Measurements from ENCODE around the gene TRMT13. TPM values are rescaled to one million over a fixed set of nuclear protein-coding genes. Genes with fewer than 3 reads are reported as not detected.

Gene TRMT13
- total and polyA plus RNA-seq, 2 donors (not counting 3 experiments of a cell fraction or from before 2014, with no cell fraction given): 2.9 to 14.1 TPM

DNA sequence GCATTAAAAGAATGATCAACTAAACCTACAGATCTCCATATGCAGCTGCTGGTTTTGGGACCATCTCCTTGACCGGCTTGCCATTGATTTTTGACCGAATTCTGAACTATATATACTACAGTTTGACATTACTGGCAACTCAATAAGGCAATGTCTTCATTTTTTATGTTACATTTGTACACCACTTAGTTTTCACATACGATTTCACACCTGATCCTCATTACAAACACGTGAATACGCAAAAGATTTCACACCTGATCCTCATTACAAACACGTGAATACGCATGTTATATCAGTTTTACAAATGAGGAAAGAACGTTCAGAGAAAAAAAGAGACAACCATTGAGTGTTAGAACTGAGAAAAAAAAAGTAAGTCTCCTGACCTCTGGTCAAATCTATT lies 1.3 kb upstream of the TRMT13 start:
- no TSS peak for BruUV-seq (replicated peaks)
- TF ChIP-seq, protein P1, sequence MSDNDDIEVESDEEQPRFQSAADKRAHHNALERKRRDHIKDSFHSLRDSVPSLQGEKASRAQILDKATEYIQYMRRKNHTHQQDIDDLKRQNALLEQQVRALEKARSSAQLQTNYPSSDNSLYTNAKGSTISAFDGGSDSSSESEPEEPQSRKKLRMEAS (IDR thresholded peaks at IDR 0.05; ENCODE audit: insufficient read depth, insufficient read length): no peak
- TF ChIP-seq EZH2 (IDR thresholded peaks at IDR 0.05; ENCODE audit: borderline replicate concordance, low read depth, low read length, severe bottlenecking): no peak
- TF ChIP-seq, protein P2, sequence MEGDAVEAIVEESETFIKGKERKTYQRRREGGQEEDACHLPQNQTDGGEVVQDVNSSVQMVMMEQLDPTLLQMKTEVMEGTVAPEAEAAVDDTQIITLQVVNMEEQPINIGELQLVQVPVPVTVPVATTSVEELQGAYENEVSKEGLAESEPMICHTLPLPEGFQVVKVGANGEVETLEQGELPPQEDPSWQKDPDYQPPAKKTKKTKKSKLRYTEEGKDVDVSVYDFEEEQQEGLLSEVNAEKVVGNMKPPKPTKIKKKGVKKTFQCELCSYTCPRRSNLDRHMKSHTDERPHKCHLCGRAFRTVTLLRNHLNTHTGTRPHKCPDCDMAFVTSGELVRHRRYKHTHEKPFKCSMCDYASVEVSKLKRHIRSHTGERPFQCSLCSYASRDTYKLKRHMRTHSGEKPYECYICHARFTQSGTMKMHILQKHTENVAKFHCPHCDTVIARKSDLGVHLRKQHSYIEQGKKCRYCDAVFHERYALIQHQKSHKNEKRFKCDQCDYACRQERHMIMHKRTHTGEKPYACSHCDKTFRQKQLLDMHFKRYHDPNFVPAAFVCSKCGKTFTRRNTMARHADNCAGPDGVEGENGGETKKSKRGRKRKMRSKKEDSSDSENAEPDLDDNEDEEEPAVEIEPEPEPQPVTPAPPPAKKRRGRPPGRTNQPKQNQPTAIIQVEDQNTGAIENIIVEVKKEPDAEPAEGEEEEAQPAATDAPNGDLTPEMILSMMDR (IDR thresholded peaks at IDR 0.05; ENCODE audit: extremely low read depth in 1 of 2, insufficient read depth in 1 of 2, low read depth in 1 of 2, low read length in 2 of 2): no peak
- no peak for TF ChIP-seq FOS (IDR thresholded peaks at IDR 0.05; ENCODE audit: borderline replicate concordance, insufficient read depth, low read length)
- DNase-seq (ENCODE audit: low read depth, low spot score) (no peak), FAIRE-seq (peak; percentile 48)
- dilution Hi-C loops (cut with MboI; ENCODE audit: extremely low pct_ligation_motif_present, low sequenced_read_pairs) (no loop called here), intact Hi-C loops (cut with micrococcal nuclease) (loop anchor here (1.0 to 10.0 kb wide), 6 partner anchors 135 to 763 kb away; partner anchors contain the start of genes EXTL2, RTCA and SLC30A7)
- H3K4me3 ChIP-seq (replicated peaks in 1 of 3; ENCODE audit: insufficient read depth in 1 of 3, low read depth in 1 of 3, low read length in 3 of 3): peak overlapping the region in 1 of 3 experiments; percentile 99
- H3K4me1 ChIP-seq (ENCODE audit: control insufficient read depth, extremely low read depth, insufficient read depth, low read length): peaks cover 24% of the 10 kb centered on the region
- H3K27me3 ChIP-seq (ENCODE audit: control insufficient read depth in 2 of 2, insufficient read depth in 2 of 2, low read length in 2 of 2): no peaks in the 10 kb centered on the region
- H2AFZ ChIP-seq (ENCODE audit: low read depth, low read length): no peak overlapping the region
- POLR2A ChIA-PET: no interaction called here
- no peaks in the 10 kb centered on the region for H3K9me3 ChIP-seq (replicated peaks; ENCODE audit: control insufficient read depth, insufficient read depth, low read length)
- H3K9ac ChIP-seq (replicated peaks; ENCODE audit: extremely low read depth, insufficient read depth, low read length): no peak overlapping the region
- H3K79me2 ChIP-seq (ENCODE audit: control insufficient read depth, insufficient read depth, low read length): peaks cover 47% of the 10 kb centered on the region
- CTCF ChIA-PET: no interaction called here
- no peaks in the 10 kb centered on the region for H4K20me1 ChIP-seq (replicated peaks; ENCODE audit: control insufficient read depth, extremely low read depth, insufficient read depth, low read length)
- peak overlapping the region; percentile 95 for H3K4me2 ChIP-seq (ENCODE audit: insufficient read depth, low read length)
- H3K9me1 ChIP-seq (replicated peaks; ENCODE audit: control insufficient read depth, extremely low read depth, insufficient read depth, low read length): no peaks in the 10 kb centered on the region
- no peaks in the 10 kb centered on the region for H3K36me3 ChIP-seq (ENCODE audit: control insufficient read depth in 2 of 2, extremely low read depth in 1 of 2, insufficient read depth in 2 of 2, low read length in 2 of 2)
- no peak overlapping the region for H3K27ac ChIP-seq (ENCODE audit: insufficient read depth, low read depth, low read length)

DNA sequence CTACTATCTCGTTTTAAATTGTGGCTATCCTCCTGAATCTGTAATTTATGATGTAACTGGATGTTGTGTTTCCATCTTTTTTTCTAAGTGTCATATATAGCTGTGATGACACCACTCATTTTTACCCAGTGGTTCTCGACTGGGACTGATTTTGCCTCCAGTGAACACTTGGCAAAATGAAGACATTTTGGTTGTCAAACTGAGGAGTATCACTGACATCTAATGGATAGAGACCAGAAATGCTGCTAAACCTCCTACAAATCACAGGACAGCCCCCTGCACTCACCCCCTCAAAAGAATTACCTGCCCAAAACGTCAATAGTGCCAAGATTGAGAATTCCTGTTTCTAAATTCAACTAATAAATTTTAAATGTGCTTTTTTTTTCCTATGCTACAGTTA lies 1.9 kb downstream of the TRMT13 start:
- H3K4me1 ChIP-seq (ENCODE audit: control insufficient read depth, extremely low read depth, insufficient read depth, low read length): peaks cover 24% of the 10 kb centered on the region
- POLR2A ChIA-PET: no interaction called here
- CTCF ChIA-PET: no interaction called here
- no peak for TF ChIP-seq MYC (IDR thresholded peaks at IDR 0.05; ENCODE audit: low read depth, low read length)
- TF ChIP-seq, protein P1 (IDR thresholded peaks at IDR 0.05; ENCODE audit: insufficient read depth, insufficient read length): no peak
- no peak for TF ChIP-seq POLR2AphosphoS5 (IDR thresholded peaks at IDR 0.05; ENCODE audit: insufficient read depth, low read depth, low read length)
- TF ChIP-seq EZH2 (IDR thresholded peaks at IDR 0.05; ENCODE audit: borderline replicate concordance, low read depth, low read length, severe bottlenecking): no peak
- no peak for TF ChIP-seq POLR2A (IDR thresholded peaks at IDR 0.05; ENCODE audit: low read depth, low read length)
- no peak for TF ChIP-seq FOS (IDR thresholded peaks at IDR 0.05; ENCODE audit: borderline replicate concordance, insufficient read depth, low read length)
- TF ChIP-seq JUN (IDR thresholded peaks at IDR 0.05; ENCODE audit: borderline replicate concordance, insufficient read depth, insufficient read length, low read depth): no peak
- TF ChIP-seq, protein P2 (IDR thresholded peaks at IDR 0.05; ENCODE audit: extremely low read depth in 1 of 2, insufficient read depth in 1 of 2, low read depth in 1 of 2, low read length in 2 of 2): no peak
- TF ChIP-seq GATA2 (IDR thresholded peaks at IDR 0.05; ENCODE audit: insufficient read depth, insufficient read length, low read depth, low read length): no peak
- no peak overlapping the region for H3K4me2 ChIP-seq (ENCODE audit: insufficient read depth, low read length)
- no peak overlapping the region for H2AFZ ChIP-seq (ENCODE audit: low read depth, low read length)
- DNase-seq (ENCODE audit: low read depth, low spot score) (no peak), FAIRE-seq (no peak)
- H3K36me3 ChIP-seq (ENCODE audit: control insufficient read depth in 2 of 2, extremely low read depth in 1 of 2, insufficient read depth in 2 of 2, low read length in 2 of 2): peaks cover 2 to 14% of the 10 kb centered on the region in 2 experiments
- peaks cover 32% of the 10 kb centered on the region for H3K79me2 ChIP-seq (ENCODE audit: control insufficient read depth, insufficient read depth, low read length)
- no peak overlapping the region for H3K27ac ChIP-seq (ENCODE audit: insufficient read depth, low read depth, low read length)
- no peaks in the 10 kb centered on the region for H4K20me1 ChIP-seq (replicated peaks; ENCODE audit: control insufficient read depth, extremely low read depth, insufficient read depth, low read length)
- no peaks in the 10 kb centered on the region for H3K27me3 ChIP-seq (ENCODE audit: control insufficient read depth in 2 of 2, insufficient read depth in 2 of 2, low read length in 2 of 2)
- dilution Hi-C loops (cut with MboI; ENCODE audit: extremely low pct_ligation_motif_present, low sequenced_read_pairs): no loop called here
- H3K9ac ChIP-seq (replicated peaks; ENCODE audit: extremely low read depth, insufficient read depth, low read length): no peak overlapping the region
- no peaks in the 10 kb centered on the region for H3K9me3 ChIP-seq (replicated peaks; ENCODE audit: control insufficient read depth, insufficient read depth, low read length)
- no peak overlapping the region for H3K4me3 ChIP-seq (replicated peaks in 1 of 3; ENCODE audit: insufficient read depth in 1 of 3, low read depth in 1 of 3, low read length in 3 of 3)
- intact Hi-C loops (cut with micrococcal nuclease): loop anchor here (5.0 to 10.0 kb wide), 3 partner anchors 163 to 760 kb away; partner anchors contain the start of genes EXTL2 and SLC30A7
- BruUV-seq (replicated peaks): no TSS peak
- H3K9me1 ChIP-seq (replicated peaks; ENCODE audit: control insufficient read depth, extremely low read depth, insufficient read depth, low read length): no peaks in the 10 kb centered on the region
